HL-60/S4 treated with phorbol 12-myristate 13-acetate at 8.2 ng/mL for 4 days and 3 days (cell line): Measurements from ENCODE around the gene USP14.

Experiments used
- in situ Hi-C: fragments of 300-500 bp; cut with MboI; formaldehyde crosslinking; loops from 2 replicates; pipeline ENCODE4 v1.15.0; 2022; ENCODE audit warnings: low sequenced_read_pairs

Gene USP14

DNA sequence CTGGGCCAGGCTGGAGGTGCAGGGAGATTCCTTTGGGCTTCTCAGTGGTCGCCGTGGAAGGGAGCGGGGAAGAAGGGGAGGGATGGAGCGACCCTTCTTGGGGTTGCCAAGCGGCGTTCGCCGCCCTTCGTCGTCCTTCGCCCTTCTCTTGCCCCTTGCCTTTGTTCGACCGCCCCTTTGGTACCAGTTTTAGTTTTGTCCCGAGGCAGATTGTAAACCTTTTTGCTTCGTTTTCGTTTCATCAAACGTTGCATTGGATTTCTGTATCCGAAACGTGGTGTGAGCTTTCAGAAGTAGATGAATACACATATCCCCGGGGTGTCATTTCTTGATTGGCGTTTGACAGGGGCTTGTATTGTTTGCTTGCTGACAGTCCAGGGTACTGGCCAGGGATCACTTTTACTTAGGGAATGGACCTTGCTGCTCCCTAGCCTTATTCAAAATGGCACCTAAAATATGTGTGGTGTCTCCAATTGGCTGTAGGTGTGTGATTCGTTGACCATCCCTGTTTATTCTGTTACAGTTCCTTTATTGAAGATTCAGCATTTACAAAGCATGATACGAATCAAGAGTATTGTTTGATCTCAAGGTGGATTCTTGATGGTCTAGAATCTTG lies 788 bp downstream of the USP14 start:
- in situ Hi-C loops: no loop called here

DNA sequence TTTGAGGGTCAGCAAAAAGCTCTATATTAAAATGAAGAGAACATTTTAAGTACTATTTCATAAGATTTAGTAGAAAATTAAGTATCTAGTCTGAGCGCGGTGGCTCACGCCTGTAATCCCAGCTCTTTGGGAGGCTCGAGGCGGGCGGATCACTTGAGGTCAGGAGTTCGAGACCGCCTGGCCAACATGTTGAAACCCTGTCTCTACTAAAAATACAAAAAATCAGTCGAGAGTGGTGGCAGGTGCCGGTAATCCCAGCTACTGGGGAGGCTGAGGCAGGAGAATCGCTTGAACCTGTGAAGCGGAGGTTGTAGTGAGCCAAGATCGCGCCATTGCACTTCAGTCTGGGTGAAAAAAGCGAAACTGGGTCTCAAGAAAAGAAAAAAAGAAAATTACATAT lies 1.6 kb downstream of the USP14 start:
- in situ Hi-C loops: no loop called here

DNA sequence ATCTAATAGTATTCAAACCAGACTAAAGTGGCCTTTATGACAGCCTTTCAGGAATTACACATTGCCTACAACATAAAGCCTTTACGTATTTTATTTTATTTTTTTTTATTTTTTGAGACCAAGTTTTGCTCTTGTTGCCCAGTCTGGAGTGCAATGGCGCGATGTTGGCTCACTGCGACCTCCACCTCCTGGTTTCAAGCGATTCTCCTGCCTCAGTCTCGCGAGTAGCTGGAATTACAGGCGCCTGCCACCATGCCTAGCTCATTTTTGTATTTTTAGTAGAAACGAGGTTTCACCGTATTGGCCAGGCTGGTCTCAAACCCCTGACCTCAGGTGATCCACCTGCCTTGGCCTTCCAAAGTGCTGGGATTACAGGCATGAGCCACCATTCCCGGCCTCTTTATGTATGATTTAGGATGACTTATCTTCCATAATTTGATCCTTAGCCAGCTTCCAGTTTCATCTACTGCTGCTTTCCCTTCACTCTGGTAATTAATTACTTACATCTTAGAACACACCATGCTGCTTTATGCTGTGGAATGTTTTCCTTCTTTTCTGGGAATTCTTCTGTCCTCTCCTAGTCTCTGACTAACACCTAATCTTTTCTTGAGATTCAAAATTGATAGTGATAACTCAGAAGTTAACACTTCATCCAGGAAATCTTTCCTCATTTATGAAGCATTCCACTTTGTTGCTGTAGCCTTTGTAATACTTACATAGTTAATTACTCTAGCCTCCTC lies 2.6 kb downstream of the USP14 start:
- in situ Hi-C loops: no loop called here

DNA sequence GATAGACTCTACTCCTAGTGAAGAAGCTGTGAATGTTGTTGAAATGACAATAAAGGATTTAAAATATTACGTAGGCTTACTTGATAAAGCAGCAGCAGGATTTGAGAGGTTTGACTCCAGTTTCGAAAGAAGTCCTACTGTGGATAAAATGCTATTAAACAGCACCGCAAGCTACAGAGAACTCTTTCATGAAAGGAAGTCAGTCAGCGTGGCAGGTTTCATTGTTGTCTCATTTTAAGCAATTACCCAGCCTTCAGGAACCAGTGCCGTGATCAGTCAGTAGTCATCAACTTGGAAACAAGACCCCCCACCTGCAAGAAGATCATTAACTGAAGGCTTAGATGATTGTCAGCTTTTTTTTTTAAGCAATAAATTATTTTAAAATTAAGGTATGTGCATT lies 14.0 kb downstream of the USP14 start:
- in situ Hi-C loops: no loop called here

DNA sequence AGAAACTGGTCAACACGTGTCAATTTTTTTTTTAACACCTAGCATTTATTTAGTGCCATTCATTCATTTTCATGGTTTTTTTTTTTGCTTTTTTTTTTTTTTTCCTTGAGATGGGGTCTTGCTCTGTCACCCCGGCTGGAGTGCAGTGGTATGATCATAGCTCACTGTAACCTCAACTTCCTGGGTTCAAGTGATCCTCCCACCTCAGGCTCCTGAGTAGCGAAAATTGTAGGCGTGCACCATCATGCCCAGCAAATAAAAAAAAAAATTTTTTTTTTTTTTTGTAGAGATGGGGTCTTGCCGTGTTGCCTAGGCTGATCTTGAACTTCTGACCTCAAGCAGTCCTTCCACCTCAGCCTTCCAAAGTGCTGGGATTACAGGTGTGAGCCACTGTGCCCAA lies 21.1 kb downstream of the USP14 start:
- in situ Hi-C loops: no loop called here

DNA sequence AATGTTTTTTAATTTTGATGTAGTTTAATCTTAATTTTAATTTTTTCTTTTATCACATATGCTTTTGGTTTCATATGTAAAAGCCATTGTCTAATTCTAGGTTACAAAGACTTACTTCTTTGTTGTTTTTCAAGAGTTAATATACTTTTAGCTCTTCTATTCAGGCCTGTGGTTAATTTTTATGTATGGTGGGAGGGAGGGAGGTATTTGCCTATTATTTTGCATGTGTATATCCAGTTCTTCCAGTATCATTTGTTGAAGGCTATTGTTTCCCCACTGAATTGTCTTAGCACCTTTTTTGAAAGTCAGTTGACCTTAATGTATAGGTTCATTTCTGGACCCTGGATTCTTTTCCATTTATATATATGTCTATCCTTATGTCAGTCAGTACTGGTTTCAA lies 23.4 kb downstream of the USP14 start:
- in situ Hi-C loops: no loop called here

DNA sequence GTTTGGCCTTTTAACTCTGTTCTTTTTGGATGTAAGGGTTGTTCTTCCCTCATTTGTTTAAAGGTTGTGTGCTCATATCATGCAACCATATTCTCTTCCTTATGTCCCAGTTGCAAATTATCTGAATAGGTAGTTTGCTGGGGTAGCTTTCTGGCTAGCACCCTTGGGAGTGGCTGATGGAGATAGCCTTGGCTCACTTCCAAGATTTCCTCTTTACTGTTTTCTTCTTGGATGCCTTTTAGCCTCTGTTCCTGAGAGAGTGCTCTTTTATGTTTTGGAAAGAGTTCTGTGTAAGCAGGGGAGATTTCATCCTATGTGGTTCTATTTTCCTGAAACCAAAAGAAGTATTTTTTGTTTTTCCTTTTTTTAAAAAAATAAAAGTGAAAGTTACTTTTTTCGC lies 25.4 kb downstream of the USP14 start:
- in situ Hi-C loops: no loop called here

DNA sequence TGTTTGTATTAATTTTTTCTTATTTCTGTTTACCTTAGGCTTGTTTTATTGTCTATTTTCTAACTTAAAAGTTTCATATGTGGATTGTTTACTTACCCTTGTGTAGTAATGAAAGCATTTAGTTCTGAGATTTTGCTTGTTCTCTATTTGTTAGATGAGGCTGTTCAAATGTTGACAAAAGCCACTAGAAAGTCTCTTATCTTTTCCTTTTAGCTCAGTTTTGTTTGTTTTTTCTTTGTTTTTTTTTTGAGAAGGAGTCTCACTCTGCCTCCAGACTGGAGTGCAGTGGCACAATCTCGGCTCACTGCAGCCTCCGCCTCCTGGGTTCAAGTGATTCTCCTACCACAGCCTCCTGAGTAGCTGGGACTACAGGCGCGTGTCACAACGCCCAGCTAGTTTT lies 30.9 kb downstream of the USP14 start:
- in situ Hi-C loops: no loop called here

DNA sequence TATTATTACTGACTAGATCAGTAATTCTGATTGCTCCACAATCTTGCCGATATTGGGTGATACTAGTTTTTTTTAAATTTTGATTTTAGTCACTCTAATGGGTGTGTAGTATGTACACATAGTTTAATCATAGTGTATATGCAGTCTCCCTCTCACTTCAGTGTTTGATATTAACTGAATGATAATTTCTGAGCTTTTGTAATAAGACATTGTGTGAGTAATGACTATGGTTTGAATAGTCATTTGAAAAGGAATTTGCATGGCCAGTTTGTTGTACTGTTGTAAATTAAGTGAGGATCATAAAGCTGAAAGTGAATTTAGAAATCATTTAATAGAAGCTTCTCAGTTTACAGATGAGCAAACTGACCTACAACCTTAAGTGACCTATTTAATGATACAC lies 33.4 kb downstream of the USP14 start:
- in situ Hi-C loops: no loop called here

DNA sequence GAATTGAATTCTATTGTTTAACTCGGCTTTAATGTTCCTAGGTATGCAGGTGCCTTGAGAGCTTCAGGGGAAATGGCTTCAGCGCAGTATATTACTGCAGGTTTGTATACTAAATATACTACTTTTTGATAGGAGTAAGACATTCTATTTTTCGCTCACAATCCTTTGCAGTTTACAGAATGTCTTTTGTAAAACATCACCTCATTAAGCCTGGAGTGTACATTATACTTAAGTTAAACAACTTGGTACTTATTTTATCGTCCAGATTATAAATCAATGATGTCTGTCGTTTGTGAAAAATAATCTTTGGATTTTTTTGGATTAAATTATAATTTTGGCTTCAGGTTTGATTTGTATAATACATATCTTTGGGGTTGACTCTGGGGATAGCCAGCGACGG lies 34.4 kb downstream of the USP14 start:
- in situ Hi-C loops: no loop called here

DNA sequence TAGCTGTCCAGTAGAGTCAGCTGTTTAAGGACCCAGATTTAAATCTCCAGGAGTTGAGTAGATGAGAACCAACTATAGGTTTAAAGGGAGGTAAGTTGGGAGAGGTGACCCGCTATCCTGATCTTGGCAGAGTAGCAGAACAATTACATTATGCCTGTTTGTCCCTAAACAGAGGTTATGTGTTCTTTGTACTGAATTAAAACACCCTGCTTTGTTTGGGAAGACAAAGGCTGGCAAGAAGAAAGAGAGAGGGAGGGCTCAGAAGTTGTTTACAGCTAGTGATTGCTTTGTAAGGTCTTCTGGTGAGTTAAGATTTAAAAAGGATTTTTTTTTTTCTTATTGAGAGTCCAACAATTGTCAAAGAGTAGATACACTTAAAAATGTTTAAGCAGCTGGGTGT lies 37.3 kb downstream of the USP14 start:
- in situ Hi-C loops: no loop called here

DNA sequence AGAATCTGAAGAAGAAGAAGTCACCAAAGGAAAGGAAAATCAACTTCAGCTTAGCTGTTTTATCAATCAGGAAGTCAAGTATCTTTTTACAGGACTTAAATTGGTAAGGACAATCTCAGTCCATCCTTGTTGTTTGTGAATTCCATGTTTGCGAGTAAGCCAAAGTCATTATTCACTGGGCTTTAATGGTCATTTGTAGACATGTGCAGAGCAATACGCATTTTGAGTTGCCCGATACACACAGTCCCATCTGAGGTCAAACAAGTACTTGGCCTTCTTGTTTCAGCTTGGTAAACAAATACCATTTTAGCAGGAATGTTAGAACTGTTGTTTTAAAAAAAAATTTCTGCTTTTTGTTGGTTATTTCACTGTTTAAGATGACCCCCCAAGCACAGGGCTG lies 40.9 kb downstream of the USP14 start:
- in situ Hi-C loops: no loop called here

DNA sequence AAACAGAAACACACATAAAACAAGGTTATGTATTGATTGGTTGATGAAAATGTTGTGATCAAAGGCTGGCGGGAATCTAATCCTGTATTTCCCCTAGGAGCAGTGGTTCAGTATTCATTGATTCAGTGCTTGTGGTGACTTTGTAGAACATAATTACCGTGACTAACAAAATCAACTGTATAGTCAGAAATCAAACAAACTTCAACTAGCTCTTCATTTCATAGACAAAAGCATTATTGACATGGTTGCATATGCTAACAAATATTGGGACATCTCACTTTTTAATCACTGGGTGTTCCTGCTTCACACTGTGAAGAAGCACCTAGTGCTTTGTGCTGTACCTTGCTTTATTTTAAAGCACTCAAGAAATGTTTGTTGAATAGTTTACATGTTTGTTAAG lies 41.4 kb downstream of the USP14 start:
- in situ Hi-C loops: no loop called here

DNA sequence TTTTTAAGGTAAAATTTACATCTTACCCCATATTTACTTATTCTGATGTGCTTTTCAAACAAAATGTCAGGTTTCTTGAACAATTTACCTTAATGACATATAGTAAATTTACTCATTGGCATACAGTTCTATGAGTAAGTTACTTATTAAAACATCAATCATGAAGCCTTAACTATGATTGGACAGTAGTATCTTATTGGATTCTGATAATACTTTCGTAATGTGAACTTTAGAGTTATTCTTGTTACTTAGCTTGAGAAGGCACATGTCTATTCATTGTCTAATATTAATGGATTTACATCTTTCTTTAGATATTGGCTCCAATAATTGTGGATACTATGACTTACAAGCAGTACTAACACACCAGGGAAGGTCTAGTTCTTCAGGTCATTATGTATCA lies 51.7 kb downstream of the USP14 start:
- in situ Hi-C loops: no loop called here

DNA sequence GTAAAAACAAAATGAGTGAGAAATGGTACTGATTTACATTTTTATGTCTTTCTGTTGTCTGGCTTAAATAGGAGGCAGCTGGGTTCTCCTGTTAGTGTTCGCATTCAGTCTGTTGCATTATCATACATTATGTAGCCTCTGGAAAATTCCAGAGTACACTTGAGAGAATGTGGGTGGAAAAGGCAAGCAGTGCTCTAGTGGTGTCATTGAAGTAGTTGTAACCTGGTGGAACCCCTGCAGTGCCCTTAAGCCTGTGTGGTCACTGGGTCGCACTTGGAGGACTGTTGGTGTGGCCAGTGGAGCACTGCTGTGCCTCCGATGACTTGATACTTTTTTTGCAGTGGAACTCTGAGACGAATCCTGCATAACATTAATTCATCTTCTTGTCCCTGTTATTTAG lies 52.4 kb downstream of the USP14 start:
- in situ Hi-C loops: no loop called here

DNA sequence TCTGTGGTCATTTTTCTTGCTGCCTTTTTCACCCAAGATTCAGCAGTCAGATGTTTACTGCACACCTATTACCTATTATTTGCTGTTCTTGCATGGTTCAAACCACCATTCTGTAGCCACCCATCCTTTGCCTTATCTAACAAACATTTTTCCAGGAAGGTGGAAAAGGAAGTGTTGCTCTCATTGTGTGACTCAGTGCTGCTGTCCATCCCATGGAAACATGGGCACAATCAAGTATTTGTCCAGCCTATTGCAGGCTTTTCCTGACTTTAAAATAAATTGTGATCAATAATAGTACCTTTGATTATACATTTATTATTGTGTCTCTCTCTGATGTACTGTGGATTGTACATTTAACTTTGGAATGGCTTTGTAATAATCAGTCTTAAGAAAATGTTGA lies 53.2 kb downstream of the USP14 start:
- in situ Hi-C loops: no loop called here

DNA sequence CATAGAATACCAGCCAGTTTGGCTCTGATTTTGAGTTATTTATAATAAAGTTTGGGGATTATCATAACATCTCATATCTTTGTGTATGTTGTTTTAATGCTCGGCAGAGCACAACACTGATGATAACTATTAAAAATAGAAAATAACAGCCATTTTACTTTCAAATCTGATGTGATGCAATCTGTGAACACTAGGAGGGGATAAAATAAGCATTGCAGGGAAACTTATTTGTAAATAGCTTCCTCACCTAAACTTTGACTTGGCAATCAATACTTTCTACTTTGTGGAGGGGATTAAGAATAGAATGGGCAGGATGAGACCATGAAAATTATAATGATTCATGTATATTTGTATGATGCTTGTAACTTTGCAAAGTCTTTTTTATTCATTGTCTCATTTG lies 54.4 kb downstream of the USP14 start:
- in situ Hi-C loops: no loop called here

DNA sequence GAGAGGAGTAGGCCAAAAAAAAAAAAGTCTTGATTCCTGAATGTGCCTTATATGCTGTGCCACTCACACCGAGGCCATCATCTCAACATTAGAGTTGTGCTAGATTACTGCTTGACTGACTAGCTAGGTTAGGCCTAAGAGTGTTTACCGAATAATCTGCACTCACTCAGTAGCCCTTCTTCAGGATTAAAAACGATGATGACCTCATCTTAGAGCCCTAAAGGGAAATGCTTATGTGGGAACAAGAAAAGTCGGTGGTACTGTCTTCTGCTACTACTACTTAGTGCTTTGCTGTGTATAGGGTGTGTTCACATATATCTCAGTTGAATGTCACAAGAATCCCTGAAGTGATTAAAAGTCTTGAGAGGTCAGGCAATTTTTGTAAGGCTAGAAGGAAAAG lies 55.1 kb downstream of the USP14 start:
- in situ Hi-C loops: no loop called here

DNA sequence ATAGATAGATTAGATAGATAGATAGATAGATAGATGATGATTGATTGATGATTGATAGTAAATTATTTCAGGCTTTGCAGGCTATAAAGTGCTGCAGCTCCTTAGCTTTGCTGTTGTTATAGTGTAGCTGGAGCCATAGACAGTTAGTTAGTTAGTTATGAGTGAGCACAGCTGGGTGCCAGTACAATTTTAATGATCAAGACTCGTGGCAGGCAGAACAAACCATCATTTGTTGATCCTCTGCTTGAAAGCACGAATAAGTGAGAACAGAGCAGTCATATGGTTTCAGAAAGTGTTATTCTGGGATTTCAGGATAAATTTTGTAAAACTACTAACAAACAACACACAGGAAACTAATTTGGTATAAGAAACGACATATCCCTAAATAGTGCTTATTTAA lies 55.6 kb downstream of the USP14 start:
- in situ Hi-C loops: no loop called here

DNA sequence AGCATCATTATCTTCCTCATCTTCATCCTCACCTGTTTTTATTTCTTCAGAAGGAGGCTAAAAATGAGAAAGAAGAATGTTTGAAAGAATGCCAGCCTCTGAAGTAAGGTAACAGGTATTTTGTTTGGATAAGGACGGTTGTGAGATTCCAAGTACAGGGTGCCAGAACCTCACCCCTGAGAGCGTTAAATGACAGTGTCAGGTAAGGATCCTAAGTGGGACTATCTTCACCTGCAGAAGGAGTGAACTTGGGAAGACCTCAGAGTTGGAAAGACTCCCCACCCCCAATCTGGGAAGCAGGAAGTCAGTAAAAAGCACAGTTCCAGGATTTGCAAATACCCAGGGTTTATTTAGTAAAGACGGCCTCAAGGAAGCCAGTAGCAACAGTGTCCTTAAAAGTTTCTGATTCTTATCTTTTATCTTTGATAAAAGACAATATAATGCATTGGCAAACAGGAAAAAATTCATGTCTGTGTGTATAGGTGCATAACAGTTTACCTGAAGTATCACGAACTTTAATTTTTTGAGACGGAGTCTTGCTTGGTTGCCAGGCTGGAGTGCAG lies 57.2 kb downstream of the USP14 start:
- in situ Hi-C loops: no loop called here

DNA sequence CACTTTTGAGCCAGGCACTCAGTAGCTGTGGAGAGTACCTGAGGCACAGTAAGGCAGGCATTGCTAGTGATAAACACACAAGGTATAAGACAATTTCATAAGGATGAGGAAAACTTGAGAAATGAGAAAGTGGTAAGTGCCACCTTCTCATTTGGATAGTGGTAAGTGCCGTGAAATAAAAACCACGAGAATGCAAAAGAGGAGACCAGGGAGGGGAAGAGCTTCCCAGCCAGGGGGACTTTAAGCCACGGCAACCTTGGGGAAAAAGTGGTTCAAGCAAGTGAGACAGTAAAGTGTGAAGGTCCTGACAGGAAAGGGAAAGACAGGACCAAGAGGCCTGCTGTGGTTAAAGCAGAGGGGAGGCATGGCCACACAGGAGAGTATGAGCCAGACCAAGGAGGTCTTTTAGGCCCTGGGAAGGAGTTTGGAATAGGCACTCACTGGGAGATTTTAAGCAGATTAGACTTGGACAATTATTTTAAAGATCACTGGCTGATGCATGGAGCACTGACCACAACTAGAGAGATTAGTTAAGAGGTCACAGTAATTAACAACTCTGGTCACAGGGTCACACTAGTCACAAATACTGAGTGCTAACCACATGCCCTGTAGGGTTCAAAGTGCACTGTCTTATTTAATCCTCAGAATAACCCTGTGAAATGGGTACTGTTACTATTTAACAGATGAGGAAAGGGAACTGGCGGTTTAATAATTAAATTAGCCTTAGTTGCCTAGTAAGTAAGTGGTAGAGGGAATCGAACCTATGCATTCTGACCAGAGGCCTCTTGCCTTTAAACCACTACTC lies 59.4 kb downstream of the USP14 start:
- in situ Hi-C loops: no loop called here

DNA sequence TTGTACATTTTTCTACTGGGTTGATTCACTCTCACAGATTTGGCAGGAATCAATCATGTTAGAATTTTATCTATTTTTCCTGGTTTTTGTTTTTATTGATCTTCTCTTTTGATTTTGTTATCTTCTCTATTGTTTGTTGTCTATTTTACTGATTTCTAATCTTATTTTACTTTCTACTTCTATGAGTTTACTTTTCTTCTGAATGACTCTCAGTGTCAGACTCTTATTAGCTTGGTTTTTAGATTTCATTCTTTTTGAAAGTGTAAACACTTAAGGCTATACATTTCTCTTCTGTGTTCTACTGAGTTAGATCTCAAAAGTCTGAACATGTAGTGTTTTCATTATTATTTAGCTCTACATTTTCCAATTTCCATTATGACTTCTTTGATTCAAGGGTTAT lies 62.4 kb downstream of the USP14 start:
- in situ Hi-C loops: no loop called here
